H1 (cell line): ENCODE data around the gene DUS1L. TPM values are rescaled to one million over a fixed set of nuclear protein-coding genes. Genes with fewer than 3 reads are reported as not detected.

ENCODE experiments used
- CTCF ChIA-PET: fragments of 300-600 bp; sonication (Branson Sonifier 250); formaldehyde crosslinking; loops from one replicate; lab custom pipeline; 2021; ENCODE audit not compliant: partially characterized antibody; lab: Charles Lee
- POLR2A ChIA-PET: fragments of 300-600 bp; sonication (Branson Sonifier 250); formaldehyde crosslinking; loops from one replicate; lab custom pipeline; 2021; ENCODE audit warnings: inconsistent platforms; ENCODE audit not compliant: partially characterized antibody; lab: Charles Lee
- DNase-seq, 2 experiments: peaks; one replicate each; pipeline versions ENCODE4 v3.0.0 to v3.0.0-alpha.2; 2010 to 2022; ENCODE audit warnings: low spot score in 2 of 2, low read depth in 1 of 2, mixed read lengths in 1 of 2
- FAIRE-seq: peaks from 2 replicates; lab custom pipeline; 2011; peaks lifted over from hg19 to GRCh38; lab: Jason Lieb, UNC
- H2AFZ ChIP-seq: 2 replicates; pipeline ENCODE4 v1.8.1; 2012; ENCODE audit warnings: low read length, inconsistent platforms
- H2AK5ac ChIP-seq: 2 replicates; pipeline ENCODE4 v1.6.1; 2013; ENCODE audit warnings: low read depth, low read length
- H2BK120ac ChIP-seq: replicated peaks from 2 replicates; pipeline ENCODE3; 2013; ENCODE audit warnings: low read depth, low read length, inconsistent platforms
- H2BK12ac ChIP-seq: 2 replicates; pipeline ENCODE4 v1.6.1; 2013; ENCODE audit warnings: low read depth, low read length
- H2BK15ac ChIP-seq: 2 replicates; pipeline ENCODE4 v1.6.1; 2013; ENCODE audit warnings: low read length
- H2BK20ac ChIP-seq: 2 replicates; pipeline ENCODE4 v1.6.1; 2013; ENCODE audit warnings: low read length
- H2BK5ac ChIP-seq: 2 replicates; pipeline ENCODE4 v1.6.1; 2013; ENCODE audit warnings: low read depth, low read length
- H3K14ac ChIP-seq: 2 replicates; pipeline ENCODE4 v1.6.1; 2013; ENCODE audit warnings: inconsistent platforms; ENCODE audit not compliant: insufficient read length
- H3K18ac ChIP-seq: 2 replicates; pipeline ENCODE4 v1.6.1; 2013; ENCODE audit warnings: low read length; ENCODE audit errors: extremely low read depth
- H3K23ac ChIP-seq: 2 replicates; pipeline ENCODE4 v1.6.1; 2013; ENCODE audit warnings: inconsistent platforms; ENCODE audit not compliant: insufficient read length
- H3K23me2 ChIP-seq: 2 replicates; pipeline ENCODE4 v1.6.1; 2013; ENCODE audit warnings: low read depth, low read length
- H3K27ac ChIP-seq: 2 replicates; pipeline ENCODE4 v1.6.1; 2011; ENCODE audit warnings: low read depth, low read length, inconsistent platforms
- H3K27me3 ChIP-seq, 4 experiments: replicated peaks in 1 of 4; 1 replicate in 1 of 4; 2 replicates in 3 of 4; pipeline versions ENCODE4 v1.6.1 to v1.8.1; 2011 to 2013; ENCODE audit warnings: low read length in 3 of 4, mild to moderate bottlenecking in 3 of 4, inconsistent platforms in 2 of 4, mixed read lengths in 2 of 4, moderate library complexity in 1 of 4; ENCODE audit not compliant: control insufficient read depth in 3 of 4, insufficient read depth in 3 of 4; ENCODE audit errors: extremely low read depth in 1 of 4
- H3K36me3 ChIP-seq, 4 experiments: 2 replicates each; pipeline versions ENCODE4 v1.6.1 to v1.8.1; 2011 to 2013; ENCODE audit warnings: mild to moderate bottlenecking in 4 of 4, low read length in 3 of 4, moderate library complexity in 2 of 4, control low read depth in 1 of 4, inconsistent platforms in 1 of 4; ENCODE audit not compliant: insufficient read depth in 4 of 4, control insufficient read depth in 2 of 4
- H3K4ac ChIP-seq: replicated peaks from 2 replicates; pipeline ENCODE3; 2013; ENCODE audit warnings: low read length, low read depth, mixed read lengths, inconsistent platforms; ENCODE audit not compliant: insufficient read length
- H3K4me1 ChIP-seq, 4 experiments: replicated peaks in 1 of 4; 1 replicate in 1 of 4; 2 replicates in 3 of 4; pipeline versions ENCODE4 v1.6.1 to v1.8.1; 2011 to 2013; ENCODE audit warnings: low read length in 3 of 4, inconsistent platforms in 2 of 4, mixed read lengths in 1 of 4; ENCODE audit not compliant: insufficient read depth in 4 of 4, control insufficient read depth in 3 of 4
- H3K4me2 ChIP-seq, 2 experiments: 2 replicates each; pipeline versions ENCODE4 v1.6.1 to v1.8.1; 2011 to 2013; ENCODE audit warnings: low read depth in 2 of 2, low read length in 2 of 2, control low read depth in 1 of 2, inconsistent platforms in 1 of 2, mild to moderate bottlenecking in 1 of 2; ENCODE audit not compliant: insufficient read depth in 1 of 2
- H3K4me3 ChIP-seq, 4 experiments: fragments of 200-600, 300-600 bp in 1 of 4; sonication (generic), shearing (Covaris generic), sonication (Bioruptor Twin) in 1 of 4; 2 replicates each; pipeline versions ENCODE4 v1.5.1 to v1.8.1; 2011 to 2016; ENCODE audit warnings: low read length in 4 of 4, low read depth in 3 of 4, control low read depth in 2 of 4, inconsistent platforms in 2 of 4, mild to moderate bottlenecking in 2 of 4, mixed read lengths in 1 of 4, moderate library complexity in 1 of 4; ENCODE audit not compliant: insufficient read depth in 2 of 4; ENCODE audit errors: extremely low read depth in 1 of 4
- H3K56ac ChIP-seq: replicated peaks from 2 replicates; pipeline ENCODE3; 2013; ENCODE audit warnings: low read depth, mild to moderate bottlenecking, mixed read lengths, low read length, inconsistent platforms; ENCODE audit not compliant: insufficient read length
- H3K79me1 ChIP-seq: 2 replicates; pipeline ENCODE4 v1.6.1; 2013; ENCODE audit warnings: low read depth, low read length, control low read depth
- H3K79me2 ChIP-seq, 2 experiments: 2 replicates each; pipeline versions ENCODE4 v1.6.1 to v1.8.1; 2012 to 2013; ENCODE audit warnings: low read length in 2 of 2, mild to moderate bottlenecking in 2 of 2, inconsistent platforms in 1 of 2; ENCODE audit not compliant: insufficient read depth in 2 of 2, control insufficient read depth in 1 of 2
- H3K9ac ChIP-seq, 4 experiments: replicated peaks in 1 of 4; 1 replicate in 1 of 4; 2 replicates in 3 of 4; pipeline versions ENCODE4 v1.6.1 to v1.8.1; 2011 to 2013; ENCODE audit warnings: low read depth in 3 of 4, low read length in 3 of 4, control low read depth in 2 of 4, mild to moderate bottlenecking in 2 of 4, moderate library complexity in 2 of 4, inconsistent platforms in 1 of 4; ENCODE audit errors: extremely low read depth in 1 of 4
- H3K9me3 ChIP-seq, 2 experiments: 2 replicates each; pipeline versions ENCODE4 v1.6.1 to v1.8.1; 2012 to 2013; ENCODE audit warnings: mild to moderate bottlenecking in 2 of 2, moderate library complexity in 2 of 2, control low read depth in 1 of 2, inconsistent platforms in 1 of 2, low read depth in 1 of 2, low read length in 1 of 2, mixed read lengths in 1 of 2; ENCODE audit not compliant: insufficient read depth in 2 of 2
- H4K20me1 ChIP-seq, 2 experiments: replicated peaks in 1 of 2; 2 replicates each; pipeline versions ENCODE3 to v1.8.1; 2011 to 2013; ENCODE audit warnings: inconsistent platforms in 2 of 2, low read length in 2 of 2, mild to moderate bottlenecking in 1 of 2; ENCODE audit not compliant: insufficient read depth in 2 of 2, control insufficient read depth in 1 of 2
- H4K5ac ChIP-seq: 2 replicates; pipeline ENCODE4 v1.6.1; 2013; ENCODE audit warnings: low read length, low read depth, mixed read lengths, inconsistent platforms; ENCODE audit not compliant: insufficient read length
- H4K8ac ChIP-seq: 2 replicates; pipeline ENCODE4 v1.8.0; 2013; ENCODE audit warnings: mild to moderate bottlenecking, moderate library complexity, low read length, inconsistent platforms; ENCODE audit not compliant: insufficient read depth; ENCODE audit errors: extremely low read depth
- H4K91ac ChIP-seq: replicated peaks from 2 replicates; pipeline ENCODE3; 2013; ENCODE audit warnings: low read length, mixed read lengths, inconsistent platforms; ENCODE audit not compliant: insufficient read length
- CHD2 ChIP-seq: IDR thresholded peaks from 2 replicates; pipeline ENCODE4 v1.6.1; 2012; ENCODE audit warnings: low read length, improper control_type of control experiment
- EGR1 ChIP-seq: IDR thresholded peaks from 2 replicates; pipeline ENCODE4 v1.6.1; 2011; ENCODE audit warnings: low read depth, low read length, borderline replicate concordance
- HDAC2 ChIP-seq, 2 experiments: fragments of 300-600 bp in 1 of 2; sonication (generic) in 1 of 2; IDR thresholded peaks; 2 replicates each; pipeline ENCODE4 v1.6.1; 2011 to 2012; ENCODE audit warnings: low read depth in 2 of 2, low read length in 2 of 2, mild to moderate bottlenecking in 2 of 2, moderate library complexity in 2 of 2, borderline replicate concordance in 1 of 2, inconsistent platforms in 1 of 2
- KDM4A ChIP-seq: IDR thresholded peaks from one replicate; pipeline ENCODE4 v1.7.1; 2012; ENCODE audit warnings: low read depth, mild to moderate bottlenecking, moderate library complexity, low read length, inconsistent platforms; ENCODE audit not compliant: severe bottlenecking
- POLR2AphosphoS5 ChIP-seq: IDR thresholded peaks from 2 replicates; pipeline ENCODE4 v1.6.1; 2011; ENCODE audit warnings: low read depth, low read length
- RFX5 ChIP-seq: IDR thresholded peaks from 2 replicates; pipeline ENCODE4 v1.6.1; 2011; ENCODE audit warnings: low read depth, low read length, improper control_type of control experiment, borderline replicate concordance
- SIN3A ChIP-seq, 2 experiments: IDR thresholded peaks in 1 of 2; conservative IDR thresholded peaks in 1 of 2; 2 replicates each; pipeline ENCODE4 v1.6.1; 2011 to 2012; ENCODE audit warnings: low read length in 2 of 2, improper control_type of control experiment in 1 of 2, low read depth in 1 of 2, mild to moderate bottlenecking in 1 of 2
- SIX5 ChIP-seq: IDR thresholded peaks from 2 replicates; pipeline ENCODE4 v1.6.1; 2011; ENCODE audit warnings: mild to moderate bottlenecking, low read depth, low read length
- SP1 ChIP-seq: IDR thresholded peaks from 2 replicates; pipeline ENCODE4 v1.6.1; 2011; ENCODE audit warnings: low read depth, low read length
- WGBS, 2 experiments: shearing (Covaris generic) in 1 of 2; methylation state at CpG; one replicate each; pipeline versions ENCODE4 v1.1.6 to v1.1.7; 2013 to 2015; ENCODE audit warnings: low lambda C conversion rate in 2 of 2, mixed read lengths in 2 of 2, inconsistent platforms in 1 of 2, low coverage in 1 of 2, missing lambda C conversion rate in 1 of 2; ENCODE audit not compliant: insufficient replicate concordance in 2 of 2, insufficient coverage in 1 of 2, insufficient read length in 1 of 2; ENCODE audit errors: extremely low coverage in 1 of 2, missing lambda C conversion rate in 1 of 2; 5-methylcytosine and 5-hydroxymethylcytosine counted together
- polyA plus RNA-seq, 7 experiments: library from polyadenylated mRNA; depleted of rRNA in 3 of 7; stranded (reverse) in 5 of 7; unstranded in 2 of 7; fragments of >200 nt in 5 of 7; fragments of 200-250 nt in 2 of 7; gene quantifications; 1 replicate in 5 of 7; 2 replicates in 1 of 7; 4 replicates in 1 of 7; pipeline versions ENCODE4 v1.2.1 to v1.2.3, GENCODE V29; 2011 to 2013; ENCODE audit warnings: missing spikeins in 2 of 7, mixed read lengths in 2 of 7
- total RNA-seq: library from RNA; stranded (reverse); fragmentation: NEBNext Ultra II Directional; extraction: Animal tissue kit (Norgen Biotek cat#: 25700); gene quantifications from 2 replicates; pipeline ENCODE4 v1.2.1, GENCODE V29; 2021
- TF ChIP-seq, protein P1 (sequence below): IDR thresholded peaks from 2 replicates; pipeline ENCODE4 v1.6.1; 2011; ENCODE audit warnings: low read length, improper control_type of control experiment

The DUS1L gene
- total and polyA plus RNA-seq, 2 of the 8 experiments (the other 6 are each of a cell fraction or from before 2014, with no cell fraction given), result 34.5 to 69.1 TPM

DNA sequence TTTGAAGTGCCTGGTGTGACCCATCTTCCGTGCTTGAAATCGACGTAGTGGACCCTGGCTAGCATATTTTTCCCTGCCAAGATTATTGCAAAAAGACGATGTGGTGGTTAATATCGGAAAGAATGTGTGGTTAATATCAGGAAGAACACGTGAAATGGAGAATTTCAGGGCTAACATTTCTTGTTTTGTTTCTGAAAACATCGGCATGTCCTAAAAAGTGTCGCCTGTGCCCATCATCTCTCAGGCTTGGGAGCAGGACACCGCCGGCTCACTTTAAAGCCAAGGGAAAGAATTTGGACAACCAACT, 27.8 kb downstream of the DUS1L start:
- no peak overlapping the region for H2BK15ac ChIP-seq
- TF ChIP-seq, protein P1, sequence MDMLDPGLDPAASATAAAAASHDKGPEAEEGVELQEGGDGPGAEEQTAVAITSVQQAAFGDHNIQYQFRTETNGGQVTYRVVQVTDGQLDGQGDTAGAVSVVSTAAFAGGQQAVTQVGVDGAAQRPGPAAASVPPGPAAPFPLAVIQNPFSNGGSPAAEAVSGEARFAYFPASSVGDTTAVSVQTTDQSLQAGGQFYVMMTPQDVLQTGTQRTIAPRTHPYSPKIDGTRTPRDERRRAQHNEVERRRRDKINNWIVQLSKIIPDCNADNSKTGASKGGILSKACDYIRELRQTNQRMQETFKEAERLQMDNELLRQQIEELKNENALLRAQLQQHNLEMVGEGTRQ, result no peak
- no peak for TF ChIP-seq HDAC2 (IDR thresholded peaks at IDR 0.05; ENCODE audit: borderline replicate concordance in 1 of 2, low read depth in 2 of 2, low read length in 2 of 2)
- no peak for TF ChIP-seq RFX5
- no peak for TF ChIP-seq KDM4A
- TF ChIP-seq CHD2, result no peak
- TF ChIP-seq EGR1, result no peak
- no peak for TF ChIP-seq POLR2AphosphoS5
- no peak for TF ChIP-seq SP1
- TF ChIP-seq SIX5, result no peak
- no peak for TF ChIP-seq SIN3A (conservative IDR thresholded peaks at IDR 0.05 in 1 of 2, IDR thresholded peaks at IDR 0.05 in 1 of 2; ENCODE audit: low read depth in 1 of 2, low read length in 2 of 2)

More for the DNA sequence above, 27.8 kb downstream of the DUS1L start:
- H3K9ac ChIP-seq, result no peak overlapping the region
- no peak overlapping the region for H2BK120ac ChIP-seq
- no peaks in the 10 kb centered on the region for H3K9me3 ChIP-seq
- DNase-seq (no peak), FAIRE-seq (no peak)
- no peak overlapping the region for H3K18ac ChIP-seq
- no peaks in the 10 kb centered on the region; a peak in 1 of 8 replicates for H3K36me3 ChIP-seq
- no peak overlapping the region for H2BK20ac ChIP-seq
- WGBS, 2 experiments, result 29% methylated on average over 10 of the region's 10 CpGs; no CpG with 5 or more reads in 1 of the 2 experiments
- peaks cover 2 to 11% of the 10 kb centered on the region in 2 experiments for H4K20me1 ChIP-seq
- peaks cover 9% of the 10 kb centered on the region; the same call in 1 of the 2 replicates for H3K23me2 ChIP-seq
- H3K23ac ChIP-seq, result no peak overlapping the region
- peak overlapping the region; percentile 73 to 90 for H3K4me2 ChIP-seq
- no peak overlapping the region for H3K27ac ChIP-seq
- no peak overlapping the region for H2BK5ac ChIP-seq
- CTCF ChIA-PET, result interaction anchor here (0.6 to 4.1 kb wide), 16 partner anchors 8 to 142 kb away, joined by 3 to 21 read pairs (median 4); partner anchors contain the start of genes GPS1 and RFNG
- peak overlapping the region; percentile 85; the same call in 1 of the 2 replicates for H2AFZ ChIP-seq
- no peak overlapping the region for H3K56ac ChIP-seq
- no peaks in the 10 kb centered on the region; the same call in 1 of the 2 replicates for H3K79me1 ChIP-seq
- peak overlapping the region; percentile 71; the same call in 1 of the 2 replicates for H2BK12ac ChIP-seq
- H3K79me2 ChIP-seq, result no peaks in the 10 kb centered on the region; a peak in 1 of 4 replicates
- H4K8ac ChIP-seq, result no peak overlapping the region
- H3K27me3 ChIP-seq, result peaks cover 0 to 4% (median 0%) of the 10 kb centered on the region in 4 experiments; a peak in 1 of 7 replicates
- peak overlapping the region in 1 of 4 experiments; percentile 77; a peak in 4 of 8 replicates for H3K4me3 ChIP-seq
- no peak overlapping the region for H2AK5ac ChIP-seq
- no peak overlapping the region for H4K5ac ChIP-seq
- H3K4me1 ChIP-seq, result peaks cover 3 to 12% (median 4%) of the 10 kb centered on the region in 4 experiments; a peak in 6 of 7 replicates
- POLR2A ChIA-PET, result interaction anchor here (0.9 to 1.8 kb wide), 7 partner anchors 14 to 168 kb away, joined by 3 to 9 read pairs (median 6); partner anchors contain the start of genes CENPX, FASN, GPS1 and LRRC45
- no peak overlapping the region for H4K91ac ChIP-seq
- no peak overlapping the region for H3K14ac ChIP-seq
- no peak overlapping the region for H3K4ac ChIP-seq
